ENCODE measurements around the gene CEP85L. TPM values are rescaled to one million over a fixed set of nuclear protein-coding genes. Genes with fewer than 3 reads are reported as not detected.

Gene CEP85L
- total RNA-seq, 1 experiment from 2014 or later: 5.8 TPM

GRCh38 chr6:118586746-118587485, 64.5 kb downstream of the CEP85L start:
- CTCF ChIA-PET: no interaction called here
- TF ChIP-seq, protein P1, sequence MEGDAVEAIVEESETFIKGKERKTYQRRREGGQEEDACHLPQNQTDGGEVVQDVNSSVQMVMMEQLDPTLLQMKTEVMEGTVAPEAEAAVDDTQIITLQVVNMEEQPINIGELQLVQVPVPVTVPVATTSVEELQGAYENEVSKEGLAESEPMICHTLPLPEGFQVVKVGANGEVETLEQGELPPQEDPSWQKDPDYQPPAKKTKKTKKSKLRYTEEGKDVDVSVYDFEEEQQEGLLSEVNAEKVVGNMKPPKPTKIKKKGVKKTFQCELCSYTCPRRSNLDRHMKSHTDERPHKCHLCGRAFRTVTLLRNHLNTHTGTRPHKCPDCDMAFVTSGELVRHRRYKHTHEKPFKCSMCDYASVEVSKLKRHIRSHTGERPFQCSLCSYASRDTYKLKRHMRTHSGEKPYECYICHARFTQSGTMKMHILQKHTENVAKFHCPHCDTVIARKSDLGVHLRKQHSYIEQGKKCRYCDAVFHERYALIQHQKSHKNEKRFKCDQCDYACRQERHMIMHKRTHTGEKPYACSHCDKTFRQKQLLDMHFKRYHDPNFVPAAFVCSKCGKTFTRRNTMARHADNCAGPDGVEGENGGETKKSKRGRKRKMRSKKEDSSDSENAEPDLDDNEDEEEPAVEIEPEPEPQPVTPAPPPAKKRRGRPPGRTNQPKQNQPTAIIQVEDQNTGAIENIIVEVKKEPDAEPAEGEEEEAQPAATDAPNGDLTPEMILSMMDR (IDR thresholded peaks at IDR 0.05; ENCODE audit: unreplicated experiment): no peak
- no peak for DNase-seq
- H3K4me1 Mint-ChIP-seq (ENCODE audit: low read depth, unreplicated experiment): peaks cover 17% of the 10 kb centered on the region
- no peaks in the 10 kb centered on the region for H3K36me3 Mint-ChIP-seq (ENCODE audit: insufficient read depth, unreplicated experiment)
- no peaks in the 10 kb centered on the region for H3K27me3 Mint-ChIP-seq (ENCODE audit: unreplicated experiment)
- no peak overlapping the region for H3K27ac Mint-ChIP-seq (ENCODE audit: unreplicated experiment)
- H3K9me3 Mint-ChIP-seq (ENCODE audit: low read depth, unreplicated experiment): no peaks in the 10 kb centered on the region
- H3K4me3 Mint-ChIP-seq (ENCODE audit: low read depth, unreplicated experiment): no peak overlapping the region
- intact Hi-C loops (cut with micrococcal nuclease; ENCODE audit: unreplicated experiment): loop anchor here (10.0 kb wide), 1 partner anchor 742 kb away; no protein-coding TSS in a partner anchor
- no TSS peak for BruUV-seq (replicated peaks)

DNA sequence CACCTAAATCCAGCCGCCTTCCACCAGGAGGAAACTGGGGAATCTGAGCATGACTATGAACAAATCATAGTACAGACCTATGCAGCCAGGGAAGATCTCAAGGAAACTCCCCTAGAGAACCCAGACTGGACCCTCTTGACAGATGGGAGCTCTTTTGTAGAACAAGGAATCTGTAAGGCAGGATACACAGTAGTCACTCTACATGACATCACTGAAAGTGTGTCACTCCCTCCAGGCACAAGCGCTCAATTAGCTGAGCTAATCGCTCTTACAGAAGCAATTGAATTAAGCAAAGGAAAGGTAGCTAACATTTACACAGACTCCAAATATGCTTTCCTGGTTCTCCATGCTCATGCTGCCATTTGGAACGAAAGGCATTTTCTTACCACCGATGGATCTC, 66.5 kb downstream of the CEP85L start:
- H3K27me3 Mint-ChIP-seq (ENCODE audit: unreplicated experiment): no peaks in the 10 kb centered on the region
- H3K4me3 Mint-ChIP-seq (ENCODE audit: low read depth, unreplicated experiment): no peak overlapping the region
- H3K4me1 Mint-ChIP-seq (ENCODE audit: low read depth, unreplicated experiment): peaks cover 33% of the 10 kb centered on the region
- CTCF ChIA-PET: no interaction called here
- TF ChIP-seq, protein P1 (IDR thresholded peaks at IDR 0.05; ENCODE audit: unreplicated experiment): no peak
- H3K36me3 Mint-ChIP-seq (ENCODE audit: insufficient read depth, unreplicated experiment): no peaks in the 10 kb centered on the region
- no peak overlapping the region for H3K27ac Mint-ChIP-seq (ENCODE audit: unreplicated experiment)
- no TSS peak for BruUV-seq (replicated peaks)
- intact Hi-C loops (cut with micrococcal nuclease; ENCODE audit: unreplicated experiment): loop anchor here (10.0 kb wide), 1 partner anchor 740 kb away; no protein-coding TSS in a partner anchor
- DNase-seq: no peak
- peaks cover 2% of the 10 kb centered on the region for H3K9me3 Mint-ChIP-seq (ENCODE audit: low read depth, unreplicated experiment)

GRCh38 chr6:118581489-118581959, 69.9 kb downstream of the CEP85L start:
- H3K4me1 Mint-ChIP-seq (ENCODE audit: low read depth, unreplicated experiment): peaks cover 24% of the 10 kb centered on the region
- H3K27ac Mint-ChIP-seq (ENCODE audit: unreplicated experiment): no peak overlapping the region
- peaks cover 9% of the 10 kb centered on the region for H3K9me3 Mint-ChIP-seq (ENCODE audit: low read depth, unreplicated experiment)
- no peaks in the 10 kb centered on the region for H3K36me3 Mint-ChIP-seq (ENCODE audit: insufficient read depth, unreplicated experiment)
- CTCF ChIA-PET: interaction anchor here (0.6 to 0.8 kb wide), 2 partner anchors 100 to 741 kb away, joined by 3 read pairs; no protein-coding TSS in a partner anchor
- TF ChIP-seq, protein P1 (IDR thresholded peaks at IDR 0.05; ENCODE audit: unreplicated experiment): no peak
- no TSS peak for BruUV-seq (replicated peaks)
- no peak for DNase-seq
- no peak overlapping the region for H3K4me3 Mint-ChIP-seq (ENCODE audit: low read depth, unreplicated experiment)
- no peaks in the 10 kb centered on the region for H3K27me3 Mint-ChIP-seq (ENCODE audit: unreplicated experiment)
- intact Hi-C loops (cut with micrococcal nuclease; ENCODE audit: unreplicated experiment): loop anchor here (10.0 kb wide), 1 partner anchor 737 kb away; no protein-coding TSS in a partner anchor

GRCh38 chr6:118580585-118581419, 70.6 kb downstream of the CEP85L start:
- H3K27ac Mint-ChIP-seq (ENCODE audit: unreplicated experiment): no peak overlapping the region
- no peak overlapping the region for H3K4me3 Mint-ChIP-seq (ENCODE audit: low read depth, unreplicated experiment)
- peak; percentile 34 for DNase-seq
- BruUV-seq (replicated peaks): no TSS peak
- intact Hi-C loops (cut with micrococcal nuclease; ENCODE audit: unreplicated experiment): loop anchor here (10.0 kb wide), 1 partner anchor 736 kb away; no protein-coding TSS in a partner anchor
- TF ChIP-seq, protein P1 (IDR thresholded peaks at IDR 0.05; ENCODE audit: unreplicated experiment): no peak
- H3K27me3 Mint-ChIP-seq (ENCODE audit: unreplicated experiment): no peaks in the 10 kb centered on the region
- CTCF ChIA-PET: interaction anchor here (0.6 to 1.2 kb wide), 3 partner anchors 15 to 740 kb away, joined by 3 to 6 read pairs (median 3); no protein-coding TSS in a partner anchor
- H3K9me3 Mint-ChIP-seq (ENCODE audit: low read depth, unreplicated experiment): peaks cover 9% of the 10 kb centered on the region
- no peaks in the 10 kb centered on the region for H3K36me3 Mint-ChIP-seq (ENCODE audit: insufficient read depth, unreplicated experiment)
- peaks cover 19% of the 10 kb centered on the region for H3K4me1 Mint-ChIP-seq (ENCODE audit: low read depth, unreplicated experiment)

All from Calu3 (cell line).